ENCODE results near the gene COL4A4.

The COL4A4 gene

DNA sequence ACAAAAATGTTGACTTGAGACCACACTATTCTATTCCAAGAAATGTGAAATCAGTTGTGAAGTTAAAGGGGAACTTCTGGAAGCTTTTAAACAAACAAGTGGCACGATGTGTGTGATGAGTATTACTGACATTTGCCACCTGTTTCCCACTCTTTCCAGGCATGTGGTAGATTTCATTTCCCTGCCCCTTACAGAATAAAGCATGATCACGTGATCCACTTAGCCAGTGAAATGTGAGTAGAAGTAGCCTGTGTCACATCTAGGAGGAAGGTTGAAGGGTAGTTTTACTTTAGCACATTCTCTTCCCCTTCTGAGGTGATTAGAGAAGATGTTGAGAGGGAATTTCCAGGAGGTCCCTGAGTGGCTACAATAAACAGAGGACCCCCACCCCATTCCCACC, 3.8 kb downstream of the COL4A4 start:
- no peak for DNase-seq

DNA sequence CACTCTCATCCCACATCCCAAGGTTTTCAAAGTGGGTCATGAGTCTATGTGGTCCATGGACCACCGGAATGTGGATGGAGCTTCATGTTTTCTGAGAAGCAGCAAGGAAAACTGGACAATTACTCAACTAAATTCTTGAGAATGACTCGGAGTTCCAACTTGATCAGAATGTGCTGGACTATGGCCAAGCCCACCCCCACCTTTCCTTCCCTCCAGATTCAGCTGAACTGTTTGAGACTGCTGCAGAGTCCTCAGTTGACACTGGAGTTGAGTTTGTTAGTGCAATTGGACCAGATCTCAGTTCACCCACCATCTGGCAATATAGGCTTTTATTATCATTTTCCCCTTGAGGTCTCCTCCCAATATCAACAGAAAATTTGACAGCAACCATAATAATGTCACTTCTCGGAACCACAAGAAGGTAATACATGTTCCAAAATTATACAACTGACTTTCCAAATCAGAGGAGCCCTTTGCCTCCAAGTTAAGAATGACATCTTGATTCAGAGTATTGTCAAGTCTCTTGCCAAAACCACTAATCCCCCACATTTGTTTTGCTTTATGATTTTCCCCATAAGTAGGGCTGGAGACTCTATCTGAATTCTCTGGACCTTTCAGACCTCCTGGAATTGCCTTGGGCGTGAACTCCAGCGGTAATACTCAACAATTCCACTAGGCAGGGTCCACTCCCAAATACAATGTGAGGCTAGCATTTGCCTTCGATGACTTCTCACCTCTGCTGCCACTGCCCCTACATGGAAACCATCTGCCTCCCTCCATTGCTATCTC, 8.8 kb downstream of the COL4A4 start:
- no peak for DNase-seq

DNA sequence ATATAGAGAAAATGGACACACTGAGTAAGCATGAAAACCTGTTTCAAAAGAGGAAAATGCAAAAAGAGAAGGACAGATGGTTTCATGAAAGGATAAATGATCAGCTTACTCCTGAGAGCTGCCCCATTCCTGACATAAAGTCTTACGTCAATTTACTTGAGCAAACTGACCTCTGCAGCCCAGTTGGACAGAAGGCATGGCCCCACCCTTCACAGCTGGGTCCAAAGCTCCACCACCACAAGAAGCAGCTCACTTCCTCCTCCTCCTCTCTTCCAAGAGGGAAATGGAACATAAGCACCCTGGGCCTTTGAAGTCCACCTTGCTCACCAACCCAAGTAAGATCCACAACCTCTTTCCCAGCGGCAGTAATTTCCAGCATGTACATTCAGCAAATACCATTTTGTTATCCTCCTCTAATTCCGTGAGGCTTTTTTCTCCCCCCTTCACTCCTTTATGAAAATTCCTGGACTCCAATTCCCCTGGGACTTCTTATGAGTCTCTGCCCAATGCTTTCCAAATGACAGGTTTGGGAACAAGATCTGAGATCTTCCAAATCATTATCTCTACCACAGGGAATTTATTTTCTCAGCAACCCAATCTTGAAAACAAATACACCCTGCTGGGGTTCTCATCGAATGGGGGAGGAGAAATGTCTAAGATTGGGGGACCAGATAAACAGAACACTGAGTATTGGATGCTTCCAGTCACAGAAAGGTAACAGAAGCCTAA, 10.1 kb downstream of the COL4A4 start:
- no peak for DNase-seq

DNA sequence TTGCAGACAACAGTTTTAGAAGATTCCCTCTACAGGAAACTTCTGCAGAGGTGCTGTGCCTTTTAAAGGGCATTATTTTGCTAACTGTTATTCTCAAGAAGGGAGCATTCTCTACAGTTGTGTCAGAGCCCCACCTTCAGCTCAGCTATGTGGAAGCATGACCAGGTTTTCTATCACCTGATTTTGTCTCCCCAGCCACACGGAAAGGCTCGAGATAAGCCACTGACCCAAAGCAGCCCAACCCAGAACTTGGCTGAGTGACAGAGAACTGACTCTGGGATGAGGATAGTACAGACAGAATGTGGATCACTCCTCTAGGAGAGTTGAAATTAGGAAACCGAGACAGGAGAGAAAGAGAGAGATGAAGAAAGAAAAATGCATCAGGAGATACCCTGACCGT, 10.7 kb downstream of the COL4A4 start:
- DNase-seq, result no peak

DNA sequence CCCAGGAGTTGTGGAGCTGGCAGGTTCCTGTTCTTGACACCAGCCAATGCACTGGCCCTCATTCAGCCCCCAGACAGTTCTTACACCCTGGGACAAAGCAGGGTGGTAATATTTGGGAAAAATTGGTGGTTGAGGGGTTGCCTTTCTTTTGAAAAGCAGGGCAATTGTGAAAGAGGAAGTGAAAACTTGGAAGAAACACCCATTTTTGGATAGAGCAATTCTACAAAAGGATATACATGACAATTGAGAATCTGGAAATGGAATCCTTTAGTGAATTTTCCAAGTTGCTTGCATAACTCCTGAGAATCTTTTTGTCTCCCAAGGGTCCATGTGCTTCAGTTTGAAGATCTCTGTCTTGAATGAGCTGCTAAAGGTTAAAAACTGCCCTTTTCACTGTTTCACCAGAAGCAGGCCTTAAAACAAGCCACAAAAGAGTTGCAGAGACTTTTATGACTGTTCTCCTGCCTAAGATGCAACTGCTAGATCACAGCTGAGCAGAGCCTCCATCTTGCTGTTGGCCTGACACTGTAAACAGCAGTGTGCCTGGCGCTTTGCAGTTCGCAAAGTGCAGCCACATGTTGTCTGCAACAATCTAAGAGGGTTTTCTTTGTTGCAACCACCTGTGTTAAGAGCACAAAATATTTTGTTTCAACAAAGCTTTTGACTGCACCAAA, 11.8 kb downstream of the COL4A4 start:
- no peak for DNase-seq

DNA sequence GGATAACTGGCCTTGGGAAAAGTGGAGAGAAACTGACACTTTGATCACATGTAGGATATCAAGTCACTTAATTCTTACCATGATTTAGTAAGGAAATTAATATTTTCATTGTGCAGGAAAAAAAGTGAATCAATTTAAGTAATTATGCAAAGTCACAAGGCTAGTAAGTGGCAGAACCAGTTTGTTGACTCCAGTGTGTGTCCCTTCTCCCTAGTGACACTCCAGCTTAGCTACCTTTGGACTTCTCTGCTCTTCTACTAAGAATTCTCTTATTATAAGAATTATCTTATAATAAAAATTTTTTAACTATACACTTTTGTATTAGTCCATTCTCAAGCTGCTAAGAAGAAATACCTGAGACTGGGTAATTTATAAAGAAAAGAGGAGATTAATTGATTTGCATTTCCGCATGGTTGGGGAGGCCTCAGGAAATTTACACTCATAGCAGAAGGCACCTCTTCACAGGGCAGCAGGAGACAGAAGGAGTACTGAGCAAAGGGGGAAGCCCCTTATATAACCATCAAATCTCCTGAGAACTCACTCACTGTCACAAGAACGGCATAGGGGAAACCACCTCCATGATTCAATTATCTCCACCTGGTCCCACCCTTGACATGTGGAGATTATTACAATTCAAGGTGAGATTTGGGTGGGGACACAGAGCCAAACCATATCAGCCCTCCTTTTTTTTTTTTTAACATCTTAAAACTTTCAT, 13.6 kb downstream of the COL4A4 start:
- no peak for DNase-seq

DNA sequence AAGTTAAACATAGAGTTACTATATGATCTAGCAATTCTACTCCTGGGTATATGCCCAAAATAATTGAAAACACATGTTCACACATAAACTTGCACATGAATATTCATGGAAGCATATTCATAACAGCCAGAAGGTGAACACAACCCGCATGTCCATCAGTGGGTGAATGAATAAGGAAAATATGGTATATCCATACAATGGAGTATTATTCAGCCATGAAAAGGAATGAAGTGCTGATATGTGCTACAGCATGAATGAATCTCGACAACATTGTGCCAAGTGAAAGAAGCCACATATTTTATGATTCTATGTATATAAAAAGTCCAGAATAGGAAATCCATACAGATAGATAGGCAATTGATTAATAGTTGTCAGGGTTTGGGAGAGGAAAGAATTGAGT, 15.9 kb downstream of the COL4A4 start:
- no peak for DNase-seq

DNA sequence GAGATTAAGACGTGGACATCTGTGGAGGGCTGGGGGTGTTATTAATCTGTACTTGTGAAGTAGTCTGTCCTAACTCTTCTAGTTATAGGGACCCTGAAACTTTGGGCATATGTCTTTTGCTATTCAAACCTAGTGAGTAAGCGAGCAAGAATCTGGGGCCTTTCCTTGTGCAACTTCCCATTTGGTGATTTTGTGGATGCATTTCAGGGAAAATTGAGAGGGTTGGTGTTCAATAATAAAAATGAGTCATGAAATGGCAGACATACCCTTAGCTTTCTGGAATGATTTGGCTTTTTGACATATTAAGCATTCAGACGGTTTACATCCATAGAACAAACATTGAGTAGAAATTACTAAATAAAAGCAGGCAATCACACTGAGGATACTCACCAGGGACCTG, 17.0 kb downstream of the COL4A4 start:
- DNase-seq, result no peak

DNA sequence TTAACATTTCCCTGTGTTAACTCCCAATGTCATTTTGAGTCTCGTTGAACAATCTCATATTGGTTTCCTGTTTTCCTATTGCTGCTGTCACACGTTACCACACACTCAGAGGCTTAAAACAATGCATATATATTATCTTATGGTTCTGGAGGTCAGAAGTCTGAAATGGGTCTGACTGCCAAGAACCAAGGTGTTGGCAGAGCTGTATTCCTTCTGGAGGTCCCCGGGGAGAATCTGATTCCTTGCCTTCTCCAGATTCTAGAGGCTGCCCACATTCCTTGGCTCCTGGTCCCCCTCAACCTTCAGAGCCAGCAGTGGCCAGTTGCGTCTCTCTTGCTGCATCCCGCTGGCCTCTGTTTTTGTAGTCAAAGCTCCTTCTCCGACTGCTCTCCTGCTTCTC, 17.5 kb downstream of the COL4A4 start:
- no peak for DNase-seq

DNA sequence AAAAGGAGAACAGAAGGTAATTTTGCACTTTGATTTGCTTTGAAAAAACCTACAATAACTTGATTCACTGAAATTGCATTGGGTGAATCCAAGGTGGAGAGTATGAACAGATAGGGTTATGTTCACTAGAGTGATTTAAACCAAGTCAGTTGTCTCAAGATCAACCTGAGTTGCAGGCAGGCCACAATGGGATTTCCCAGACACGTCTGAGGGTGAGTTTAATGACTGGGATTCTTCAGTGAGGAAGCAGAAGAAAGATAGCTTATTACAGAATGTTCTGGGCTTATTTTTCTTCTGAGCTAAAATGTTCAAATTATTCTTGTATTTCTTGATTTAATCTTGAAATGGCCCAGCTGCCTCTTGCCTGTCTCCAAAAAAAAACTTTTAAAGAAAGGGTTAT, 20.1 kb downstream of the COL4A4 start:
- DNase-seq, result no peak

DNA sequence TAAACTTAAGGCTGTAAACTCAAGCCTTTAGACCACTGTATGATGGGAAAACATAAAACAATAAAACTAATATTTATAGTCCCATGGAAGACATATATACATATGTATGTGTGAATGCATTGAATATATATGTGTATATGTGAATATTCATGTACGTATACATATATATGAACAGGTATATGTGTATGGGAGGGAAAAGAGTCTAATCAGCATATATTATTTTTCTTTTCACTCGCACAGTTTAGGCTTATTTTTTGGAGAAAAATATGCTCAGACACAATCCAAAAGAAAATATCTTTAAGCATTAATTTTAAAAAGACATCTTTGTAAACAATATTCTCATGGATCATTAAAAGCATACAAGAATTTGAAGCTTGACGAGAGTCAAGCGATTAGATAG, 22.7 kb downstream of the COL4A4 start:
- no peak for DNase-seq

DNA sequence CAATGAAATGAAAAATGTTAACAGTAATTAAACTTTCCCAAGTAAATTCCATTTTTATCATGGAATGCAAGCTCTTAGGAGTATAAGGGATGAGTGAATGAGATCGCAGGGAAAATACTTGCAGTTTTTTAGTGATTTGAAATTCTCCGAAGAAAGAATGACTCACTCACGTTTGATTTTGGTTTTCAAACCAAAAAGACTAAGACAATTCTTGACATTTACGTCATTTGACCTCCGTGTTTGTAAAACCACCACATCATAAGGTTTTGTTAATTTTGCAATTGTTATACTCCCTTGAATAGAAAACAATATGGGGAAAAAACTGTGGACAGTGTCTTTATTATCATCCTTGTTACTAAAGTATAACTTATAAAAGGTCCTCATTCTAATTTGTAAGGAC, 29.4 kb downstream of the COL4A4 start:
- DNase-seq, result no peak

DNA sequence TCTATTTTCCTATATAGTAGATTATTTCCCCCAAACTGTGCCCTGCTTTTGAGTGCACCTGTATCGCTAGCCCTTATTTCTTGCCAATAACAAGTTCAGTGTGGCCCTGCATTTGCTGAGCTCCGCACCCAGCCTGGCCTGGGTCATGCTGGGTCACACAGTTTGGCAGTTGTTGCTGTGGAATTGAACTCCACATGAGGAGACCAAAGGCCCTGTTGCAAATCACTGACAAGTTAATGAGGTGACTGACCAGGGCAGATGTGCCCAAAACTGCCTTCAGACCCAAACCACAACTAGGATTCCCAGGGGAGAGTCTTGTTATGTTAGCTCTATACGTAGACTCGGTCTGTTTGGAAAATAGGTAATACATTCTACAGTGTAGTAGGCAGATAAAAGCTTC, 31.0 kb downstream of the COL4A4 start:
- no peak for DNase-seq

DNA sequence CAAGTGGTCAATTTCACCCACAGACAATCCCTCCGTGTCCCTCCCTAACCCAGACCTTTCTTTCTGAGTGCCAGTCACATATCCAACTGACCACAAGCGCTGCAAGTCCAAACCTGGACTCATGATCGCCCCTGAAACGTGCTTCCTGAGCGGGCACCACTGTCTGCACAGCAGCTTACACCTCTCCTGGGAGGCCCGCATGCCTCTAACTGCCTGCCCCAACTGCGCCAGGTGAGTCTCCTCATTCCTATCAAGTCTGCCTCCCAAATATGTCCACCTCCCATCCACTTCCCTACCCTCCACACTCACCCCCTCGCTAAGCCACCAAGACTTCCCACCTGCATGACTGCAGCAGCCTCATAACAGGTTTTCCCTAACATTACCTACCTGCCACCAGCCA, 33.4 kb downstream of the COL4A4 start:
- no peak for DNase-seq

DNA sequence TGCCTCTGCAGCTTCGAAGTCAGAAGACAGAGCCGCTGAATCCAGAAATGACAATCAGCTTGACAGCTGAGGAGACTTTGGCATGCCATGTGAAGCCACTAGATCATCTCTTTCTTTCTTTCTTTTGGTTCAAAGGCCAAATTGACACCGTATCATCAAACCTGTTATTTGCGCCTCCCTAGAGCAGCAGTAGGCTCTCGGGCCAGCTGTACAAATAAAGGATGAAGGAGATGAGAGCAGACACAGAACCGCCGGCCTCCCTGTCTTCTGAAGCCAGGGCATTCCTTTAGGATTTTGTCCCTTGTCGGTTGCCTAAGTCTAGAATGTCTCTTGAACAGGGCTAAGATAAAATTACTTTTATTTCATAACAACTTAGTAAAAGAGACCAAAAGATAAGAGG, 36.8 kb downstream of the COL4A4 start:
- DNase-seq, result no peak

DNA sequence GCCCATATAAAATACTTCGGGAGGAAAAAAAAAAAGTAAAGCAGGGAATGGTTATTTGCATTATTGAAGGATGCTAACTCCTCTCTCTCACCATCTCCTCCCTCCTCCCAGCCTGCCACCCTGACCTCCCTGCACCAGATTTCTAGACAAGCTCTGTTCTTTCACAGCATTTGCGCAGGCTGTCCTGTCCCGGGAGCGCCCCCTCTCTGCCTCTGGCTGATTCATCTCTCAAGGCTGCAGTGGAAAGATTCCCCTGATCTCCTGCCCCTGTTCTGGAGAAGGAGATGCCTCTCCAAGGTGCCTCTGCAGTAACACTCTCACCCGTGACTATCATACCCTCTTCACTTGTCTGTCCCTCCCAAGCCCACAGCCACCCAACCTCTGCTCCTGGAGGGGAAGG, 38.5 kb downstream of the COL4A4 start:
- no peak for DNase-seq

DNA sequence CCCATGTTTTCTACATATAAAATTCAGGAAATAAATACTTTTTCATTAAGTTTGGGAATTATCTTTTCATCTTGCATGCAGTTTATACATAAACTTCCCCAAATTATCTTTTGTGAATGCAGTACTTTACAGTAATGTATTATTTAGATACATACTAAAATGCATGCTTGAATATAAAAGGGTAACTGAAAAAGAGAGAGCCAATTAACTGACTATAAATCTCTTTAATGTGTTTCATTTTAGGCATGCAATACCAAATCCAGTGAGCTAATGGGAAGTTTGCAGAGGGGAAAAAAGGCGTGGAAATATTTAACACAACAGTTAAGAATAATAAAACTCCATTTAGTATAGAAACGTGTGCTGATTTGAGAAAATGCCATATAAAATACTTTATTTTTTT, 39.2 kb downstream of the COL4A4 start:
- DNase-seq, result no peak

DNA sequence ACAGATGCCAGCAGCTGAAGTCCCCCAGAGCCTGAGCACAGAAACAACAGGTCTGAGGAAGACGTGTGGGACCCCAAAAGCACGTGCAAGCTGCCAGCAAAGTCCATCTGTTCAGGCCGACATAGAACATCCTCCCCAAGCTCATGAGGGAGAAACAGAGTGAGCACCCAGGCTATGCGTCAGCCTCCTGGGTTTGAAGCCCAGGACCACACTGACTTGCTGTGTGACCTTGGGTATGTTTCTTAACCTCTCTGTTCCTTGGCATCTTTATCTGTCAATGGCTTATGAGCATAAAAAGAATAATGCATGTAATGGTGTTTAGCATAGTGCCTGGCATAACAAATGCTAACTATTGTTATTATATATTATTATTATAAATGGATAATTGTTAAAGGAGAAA, 40.3 kb downstream of the COL4A4 start:
- DNase-seq, result no peak

DNA sequence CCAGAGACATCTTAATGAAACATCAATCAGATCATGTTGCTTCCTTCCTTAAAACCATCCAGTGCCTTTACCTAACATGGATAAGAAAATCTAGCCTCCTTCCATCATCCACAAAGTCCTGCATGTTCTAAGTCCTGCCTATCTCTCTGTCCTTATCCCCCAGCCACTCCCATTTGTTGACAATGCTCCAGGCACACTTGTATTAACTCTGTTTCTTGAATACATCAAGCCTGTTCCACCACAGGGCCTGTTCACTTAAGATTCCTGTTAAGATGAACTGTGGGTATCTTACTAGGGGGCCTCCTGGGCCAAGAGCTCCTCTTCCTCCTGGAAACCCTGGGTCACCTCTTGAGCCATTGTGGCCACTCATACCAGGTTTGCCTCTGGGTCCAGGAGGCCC, 45.7 kb downstream of the COL4A4 start:
- no peak for DNase-seq

DNA sequence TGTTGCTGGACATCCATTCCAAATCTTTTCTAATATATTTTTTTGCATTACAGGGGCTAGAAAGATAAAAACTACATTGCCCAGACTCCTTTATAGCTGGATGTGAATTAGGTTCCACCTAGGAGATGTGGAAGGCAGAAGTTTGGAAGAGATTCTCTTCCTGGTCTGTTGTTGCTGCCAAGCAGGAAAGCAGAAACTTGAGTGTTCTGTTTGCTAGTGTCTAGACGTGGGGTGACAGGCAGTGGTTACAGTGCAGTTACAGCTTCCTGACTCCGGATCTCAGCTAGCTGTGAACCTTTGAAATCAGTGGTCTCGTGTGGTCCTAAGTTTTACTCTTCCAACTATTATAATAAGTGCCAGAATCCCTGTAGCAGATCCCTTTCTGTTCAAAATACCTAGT, 46.2 kb downstream of the COL4A4 start:
- no peak for DNase-seq

DNA sequence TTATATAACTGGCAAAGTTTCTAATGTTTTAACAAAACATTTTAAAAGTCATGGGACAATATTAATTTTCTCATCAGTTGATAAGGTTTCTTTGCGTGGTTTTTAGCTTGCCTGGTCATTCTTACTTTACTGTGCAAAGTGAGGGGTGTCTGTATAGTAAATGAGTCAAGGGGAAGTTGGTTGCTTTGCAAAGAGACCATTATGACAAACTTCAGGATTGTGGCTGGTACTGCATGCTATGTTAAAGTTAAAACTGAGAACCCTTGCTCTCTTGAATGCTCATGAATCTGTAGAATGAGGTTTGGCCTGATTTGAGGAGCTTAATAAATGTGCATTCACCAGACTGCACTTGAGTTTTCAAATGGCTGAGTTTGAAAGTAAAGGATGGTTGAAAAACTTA, 47.0 kb downstream of the COL4A4 start:
- DNase-seq, result no peak

DNA sequence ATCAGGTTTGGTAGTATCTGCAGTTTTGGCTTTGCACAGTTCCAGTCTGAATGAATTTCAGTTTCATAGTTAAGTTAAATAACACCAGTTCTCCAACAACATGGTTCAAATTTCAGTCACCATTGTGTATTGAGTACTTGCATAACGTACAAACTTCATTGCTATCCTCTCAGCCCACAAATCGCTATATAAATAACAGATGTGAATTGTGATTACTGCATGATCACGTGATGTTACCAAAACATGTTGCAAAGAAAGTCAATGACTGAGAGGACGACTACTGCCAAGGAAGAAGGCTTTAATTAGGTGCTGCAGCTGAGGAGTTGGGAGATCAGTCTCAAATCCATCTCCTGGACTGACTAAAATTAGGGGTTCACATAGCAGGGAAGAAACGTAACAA, 48.2 kb downstream of the COL4A4 start:
- DNase-seq, result no peak
